Glomerular visceral epithelial cell (primary cell): ENCODE measurements around the gene AGAP5.
"Not testable (repeated sequence)": the region's sequence is repeated elsewhere in the genome, so short reads cannot be mapped to it uniquely, and the experiment has no call there.

Experiments
- DNase-seq: peaks from one replicate; pipeline ENCODE4 v3.0.0-alpha.2; 2016; ENCODE audit errors: extremely low spot score

AGAP5 gene

DNA sequence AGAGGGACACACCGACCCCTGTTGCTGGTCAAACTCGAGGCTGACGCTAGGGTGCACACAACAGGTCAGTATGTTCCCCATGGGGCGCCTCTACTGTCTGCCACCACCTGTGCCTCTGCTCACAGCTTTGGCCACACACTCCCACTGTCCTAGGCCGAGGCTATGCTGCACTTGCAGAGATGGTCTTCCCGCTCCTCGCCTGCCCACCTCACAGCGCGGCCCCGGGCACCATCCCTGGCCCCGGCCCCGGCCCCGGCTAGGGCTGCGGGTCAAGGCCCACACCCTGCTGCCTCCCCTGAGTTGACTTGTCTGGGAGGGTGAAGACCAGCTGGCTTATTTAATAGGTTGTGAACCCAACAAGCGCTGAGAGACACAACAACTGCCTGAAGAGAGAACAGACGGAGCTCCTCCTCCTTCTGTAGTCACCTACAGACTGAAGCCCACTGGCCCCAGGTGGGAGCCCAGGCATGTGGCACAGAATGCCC, at the start of gene AGAP5:
Gene AGAP5 (minus strand): TSS at position 435 of the 485 bp plus-strand sequence. CDS start 354 bp downstream, at position 81.
- DNase-seq: not testable (repeated sequence)

DNA sequence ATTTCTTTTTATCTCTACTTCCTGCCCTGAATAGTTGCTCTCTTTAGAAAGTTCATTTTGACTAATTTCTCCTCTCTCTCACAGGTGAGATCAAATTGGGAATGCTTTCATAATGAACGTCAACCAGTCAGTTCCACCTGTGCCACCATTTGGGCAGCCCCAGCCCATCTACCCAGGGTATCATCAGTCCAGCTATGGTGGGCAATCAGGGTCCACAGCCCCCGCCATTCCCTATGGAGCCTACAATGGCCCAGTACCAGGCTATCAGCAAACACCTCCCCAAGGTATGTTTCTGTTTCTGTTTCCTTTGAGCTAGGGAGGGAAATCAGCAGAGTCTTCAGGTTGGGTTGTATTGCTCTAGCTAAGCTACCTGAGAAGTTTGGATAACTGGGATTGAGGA, 48.8 kb upstream of the AGAP5 start:
- DNase-seq: no peak

DNA sequence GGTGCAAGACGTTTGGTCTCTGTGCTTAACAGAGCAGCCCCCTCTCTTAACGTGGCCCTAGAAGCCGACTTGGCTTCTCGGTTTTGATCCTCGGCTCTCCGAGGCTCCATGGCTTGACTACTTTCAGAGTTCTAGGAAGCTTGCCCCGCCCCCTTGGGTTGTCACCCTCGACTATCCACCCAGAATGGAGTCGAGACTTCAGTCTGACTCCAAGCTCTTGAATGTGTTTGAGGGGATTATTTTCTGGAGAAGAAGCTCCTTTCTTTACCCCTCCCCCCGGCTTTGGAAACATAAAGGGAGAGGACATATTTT, 46.7 kb upstream of the AGAP5 start:
- DNase-seq: peak; percentile 56

DNA sequence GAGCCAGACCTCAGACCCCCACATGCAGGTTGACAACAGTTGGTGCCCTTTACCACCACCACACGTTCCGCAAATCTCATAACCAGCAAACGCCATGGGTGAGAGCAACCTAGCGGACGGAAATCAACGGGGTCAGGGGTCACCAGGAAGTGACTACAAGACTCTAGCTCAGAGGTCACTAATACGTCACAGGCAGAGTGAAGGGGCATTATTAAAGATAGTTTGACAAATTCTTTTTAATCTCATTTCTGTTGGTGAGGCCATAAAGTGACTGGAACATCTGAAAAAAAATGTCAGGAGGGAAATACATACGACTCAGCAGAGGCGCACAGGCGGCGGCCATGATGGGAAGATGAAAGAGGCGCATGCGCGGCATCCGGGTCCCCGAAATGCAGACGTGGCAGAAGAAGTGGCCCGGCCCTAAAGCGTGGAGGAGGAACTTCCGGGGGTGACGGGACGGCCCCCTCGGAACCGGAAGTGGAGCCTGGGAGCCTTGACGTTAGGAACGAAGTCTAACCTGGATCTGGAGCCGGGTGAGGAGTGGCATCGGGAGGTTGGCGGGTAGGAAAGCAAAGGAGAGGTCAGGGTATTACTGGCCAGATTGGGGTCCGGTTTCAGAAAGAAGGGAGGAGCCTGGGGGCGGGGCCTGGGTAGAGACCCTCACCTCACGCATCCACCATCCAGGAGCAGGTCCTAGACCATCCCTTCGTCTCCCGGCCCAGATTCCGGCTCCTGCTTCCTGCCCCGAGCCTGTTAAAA, 46.2 kb upstream of the AGAP5 start, which contains the start of gene SEC24C:
Gene SEC24C (plus strand): TSS at position 468 of the 759 bp plus-strand sequence. CDS start 2,461 bp downstream, outside the sequence.
- DNase-seq: peak; percentile 96

DNA sequence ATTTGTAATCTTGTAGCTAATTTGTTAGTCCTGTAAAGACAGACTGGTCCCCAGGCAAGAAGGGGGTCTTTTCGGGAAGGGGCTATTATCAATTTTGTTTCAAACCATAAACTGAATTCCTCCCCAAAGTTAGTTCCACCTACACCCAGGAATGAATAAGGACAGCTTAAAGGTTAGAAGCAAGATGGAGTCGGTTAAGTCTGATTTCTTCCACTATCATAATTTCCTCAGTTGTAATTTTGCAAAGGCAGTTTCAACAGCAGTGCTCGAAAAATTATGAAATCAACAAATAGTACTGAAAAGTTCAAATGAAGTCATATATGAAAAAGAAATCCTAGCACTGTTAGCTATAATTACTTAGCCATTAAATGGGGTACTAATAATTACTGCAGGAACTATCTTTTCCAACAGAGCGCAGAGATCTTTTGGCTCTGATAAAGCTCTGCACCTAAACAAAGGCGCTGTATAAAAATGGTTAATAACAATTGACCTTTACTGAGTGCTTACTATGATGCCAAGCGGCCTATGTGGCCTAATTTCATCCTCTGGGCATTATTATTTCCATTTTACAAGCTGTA, 45.5 kb upstream of the AGAP5 start:
- no peak for DNase-seq

DNA sequence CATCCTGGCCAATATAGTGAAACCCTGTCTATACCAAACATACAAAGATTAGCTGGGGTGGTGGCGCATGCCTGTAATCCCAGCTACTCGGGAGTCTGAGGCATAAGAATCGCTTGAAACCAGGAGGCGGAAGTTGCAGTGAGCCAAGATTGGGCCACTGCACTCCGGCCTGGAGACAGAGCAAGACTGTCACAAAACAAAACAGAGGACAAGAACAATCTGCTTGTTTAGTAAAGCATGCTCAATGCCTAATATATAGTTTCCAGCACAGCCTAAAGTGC, 44.5 kb upstream of the AGAP5 start:
- DNase-seq: no peak

DNA sequence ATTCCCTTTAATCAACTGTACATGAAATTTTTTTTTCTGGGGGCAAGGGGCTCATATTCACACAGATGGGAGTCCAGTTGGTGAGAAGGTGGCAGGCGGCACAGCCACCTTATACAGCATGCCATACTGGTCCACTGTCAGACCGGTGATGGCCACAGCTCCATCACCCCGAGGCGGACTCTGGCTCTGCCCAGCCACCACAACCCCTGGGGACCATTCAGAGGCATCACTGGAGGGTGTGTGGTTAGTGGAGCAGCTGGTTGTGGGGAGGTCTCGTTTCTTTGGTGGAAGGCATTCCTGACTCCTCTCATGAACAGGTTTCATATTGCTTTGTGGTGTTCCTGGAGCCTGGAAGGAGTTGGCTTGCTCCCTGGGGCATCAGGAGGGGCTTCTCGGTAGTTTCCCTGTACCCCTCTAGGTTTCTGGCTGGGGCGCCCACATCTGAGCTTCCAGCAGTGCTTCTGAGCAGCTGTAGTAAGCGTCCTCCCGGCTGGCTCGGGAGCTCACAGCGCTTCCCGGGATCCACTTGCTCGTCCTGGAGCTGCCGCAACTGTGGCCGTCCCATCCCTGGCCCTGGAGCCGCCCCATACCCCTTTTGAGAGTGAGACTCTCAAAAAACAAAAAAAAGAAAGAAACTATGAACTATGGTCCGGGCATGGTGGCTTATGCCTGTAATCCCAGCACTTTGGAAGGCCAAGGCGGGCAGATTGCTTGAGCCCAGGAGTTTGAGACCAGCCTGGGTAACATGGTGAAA, 42.8 kb upstream of the AGAP5 start:
- not testable (repeated sequence) for DNase-seq

DNA sequence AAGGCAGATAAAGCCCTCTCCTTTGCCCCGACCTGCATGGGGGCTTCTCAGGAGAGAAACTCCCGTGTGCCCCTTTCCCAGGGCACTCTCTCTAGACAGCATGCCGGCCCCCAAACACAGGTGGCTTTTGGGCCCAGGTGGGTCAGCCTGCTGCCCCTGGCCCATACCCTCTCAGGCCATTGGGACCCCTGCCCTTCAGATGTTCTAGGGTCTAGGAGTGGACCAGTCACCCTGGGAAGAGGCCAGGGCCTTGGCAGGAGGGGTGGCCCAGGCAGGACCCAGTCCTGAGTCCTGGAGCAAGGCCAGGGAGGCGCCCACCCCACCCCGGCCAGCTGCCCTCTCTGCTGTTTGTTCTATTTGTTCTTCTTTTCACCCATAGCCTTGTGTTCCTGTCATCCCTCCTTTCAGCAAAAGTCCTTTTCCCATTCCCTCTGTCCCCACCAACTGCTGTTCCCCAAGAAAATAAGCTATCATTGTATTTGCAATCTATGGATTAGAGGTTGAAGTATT, 36.9 kb upstream of the AGAP5 start:
- DNase-seq: no peak

DNA sequence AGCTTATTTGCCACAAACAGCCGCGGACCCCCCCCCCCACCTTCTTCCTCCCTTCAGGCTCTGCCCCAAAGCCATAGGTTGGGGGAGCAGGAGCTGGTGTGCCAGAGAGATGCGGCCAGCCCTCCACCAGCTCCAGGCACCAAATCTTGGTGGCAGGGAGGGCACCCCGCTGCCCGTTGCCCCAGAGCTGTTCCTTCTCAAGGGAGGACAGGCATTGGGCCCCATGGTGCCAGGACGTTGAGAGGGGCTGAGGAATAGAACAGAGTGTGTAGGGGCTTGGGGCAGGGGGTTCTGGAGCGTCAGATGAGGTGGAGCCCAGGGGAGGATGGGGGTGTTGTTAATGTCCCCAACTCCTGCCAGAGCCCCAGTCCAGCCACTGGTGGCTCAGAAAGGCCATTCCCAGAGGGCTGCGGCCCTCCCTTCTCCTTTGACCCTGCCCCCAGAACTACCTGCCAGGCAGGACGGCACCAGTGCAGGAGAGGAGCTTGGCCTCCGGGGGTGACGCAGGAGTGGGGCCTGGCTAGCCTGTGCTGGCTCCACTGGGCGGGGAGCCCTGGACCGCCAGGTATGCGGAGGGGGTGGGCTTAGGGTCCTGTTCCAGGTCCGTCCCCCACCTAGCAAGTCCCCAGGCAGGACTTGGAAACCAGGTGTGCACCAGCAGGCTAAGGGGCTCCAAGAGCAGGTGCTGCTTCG, 36.3 kb upstream of the AGAP5 start:
- no peak for DNase-seq

DNA sequence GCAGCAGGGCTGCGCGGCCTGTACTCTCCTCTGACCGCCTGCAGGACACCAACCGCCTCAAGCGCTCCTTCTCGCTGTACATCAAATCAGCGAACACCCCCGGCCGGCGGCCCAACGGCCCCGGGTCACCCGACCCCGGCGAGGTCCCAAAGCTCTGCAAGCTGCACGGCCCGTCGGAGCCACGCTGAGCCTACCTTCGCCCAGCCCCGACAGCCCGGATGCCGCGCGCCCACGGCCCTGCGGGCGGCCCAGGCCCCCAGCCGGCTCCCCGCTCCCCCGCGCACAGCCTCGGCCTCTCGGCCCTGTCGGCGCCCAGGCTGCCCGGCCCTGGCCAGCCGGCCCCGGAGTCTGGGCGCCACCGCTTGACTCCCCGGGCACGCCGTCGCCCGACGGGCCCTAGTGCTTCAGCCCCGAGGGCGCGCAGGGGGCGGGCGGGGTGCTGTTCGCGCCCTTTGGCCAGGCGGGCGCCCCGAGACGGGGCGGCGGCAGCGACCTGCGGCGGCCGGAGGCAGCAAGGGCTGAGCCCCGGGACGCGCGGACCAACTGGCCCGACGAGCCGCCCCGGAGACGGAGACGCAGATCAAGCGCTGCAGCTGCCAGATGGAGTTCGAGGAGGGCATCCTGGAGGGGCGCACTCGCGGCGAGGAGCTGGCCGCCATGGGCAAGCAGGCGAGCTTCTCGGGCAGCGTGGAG, 35.2 kb upstream of the AGAP5 start:
- no peak for DNase-seq

DNA sequence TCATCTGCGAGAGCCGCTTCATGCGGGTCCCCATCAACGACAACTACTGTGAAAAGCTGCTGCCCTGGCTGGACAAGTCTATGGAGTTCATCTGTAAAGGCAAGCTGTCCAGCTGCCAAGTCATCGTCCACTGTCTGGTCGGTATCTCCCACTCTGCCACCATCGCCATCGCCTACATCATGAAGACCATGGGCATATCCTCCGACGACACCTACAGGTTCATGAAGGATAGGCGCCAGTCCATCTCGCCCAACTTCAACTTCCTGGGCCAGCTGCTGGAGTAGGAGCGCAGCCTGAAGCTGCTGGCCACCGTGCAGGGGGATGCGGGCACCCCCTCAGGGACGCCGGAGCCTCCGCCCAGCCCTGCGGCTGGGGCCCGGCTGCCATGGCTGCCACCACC, 34.5 kb upstream of the AGAP5 start:
- DNase-seq: no peak

DNA sequence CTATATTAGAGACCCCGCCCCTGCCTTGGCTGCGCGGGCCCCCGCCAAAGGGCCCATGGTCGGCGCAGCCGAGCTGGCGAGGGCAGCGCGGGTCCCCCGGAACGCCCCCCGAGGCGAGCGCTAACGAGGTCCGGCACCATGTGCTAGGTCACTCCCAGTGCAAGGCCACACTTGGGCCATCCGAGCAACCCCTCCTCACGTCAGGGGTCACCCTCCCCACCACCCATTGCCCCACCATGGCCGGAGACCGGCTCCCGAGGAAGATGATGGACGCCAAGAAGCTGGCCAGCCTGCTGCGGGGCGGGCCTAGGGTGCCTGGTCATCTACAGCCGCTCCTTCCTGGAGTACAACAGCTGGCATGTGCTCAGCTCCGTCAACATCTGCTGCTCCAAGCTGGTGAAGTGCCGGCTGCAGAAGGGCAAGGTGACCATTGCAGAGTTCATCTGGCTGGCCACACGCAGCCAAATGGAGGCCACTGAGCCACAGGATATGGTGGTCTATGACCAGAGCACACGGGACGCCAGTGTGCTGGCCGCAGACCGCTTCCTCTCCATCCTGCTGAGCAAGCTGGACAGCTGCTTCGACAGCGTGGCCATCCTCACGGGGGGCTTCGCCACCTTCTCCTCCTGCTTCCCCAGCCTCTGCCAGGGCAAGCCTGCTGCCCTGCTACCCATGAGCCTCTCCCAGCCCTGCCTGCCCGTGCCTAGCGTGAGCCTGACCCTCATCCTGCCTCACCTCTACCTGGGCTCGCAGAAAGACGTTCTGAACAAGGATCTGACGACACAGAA, 33.9 kb upstream of the AGAP5 start:
- DNase-seq: no peak

DNA sequence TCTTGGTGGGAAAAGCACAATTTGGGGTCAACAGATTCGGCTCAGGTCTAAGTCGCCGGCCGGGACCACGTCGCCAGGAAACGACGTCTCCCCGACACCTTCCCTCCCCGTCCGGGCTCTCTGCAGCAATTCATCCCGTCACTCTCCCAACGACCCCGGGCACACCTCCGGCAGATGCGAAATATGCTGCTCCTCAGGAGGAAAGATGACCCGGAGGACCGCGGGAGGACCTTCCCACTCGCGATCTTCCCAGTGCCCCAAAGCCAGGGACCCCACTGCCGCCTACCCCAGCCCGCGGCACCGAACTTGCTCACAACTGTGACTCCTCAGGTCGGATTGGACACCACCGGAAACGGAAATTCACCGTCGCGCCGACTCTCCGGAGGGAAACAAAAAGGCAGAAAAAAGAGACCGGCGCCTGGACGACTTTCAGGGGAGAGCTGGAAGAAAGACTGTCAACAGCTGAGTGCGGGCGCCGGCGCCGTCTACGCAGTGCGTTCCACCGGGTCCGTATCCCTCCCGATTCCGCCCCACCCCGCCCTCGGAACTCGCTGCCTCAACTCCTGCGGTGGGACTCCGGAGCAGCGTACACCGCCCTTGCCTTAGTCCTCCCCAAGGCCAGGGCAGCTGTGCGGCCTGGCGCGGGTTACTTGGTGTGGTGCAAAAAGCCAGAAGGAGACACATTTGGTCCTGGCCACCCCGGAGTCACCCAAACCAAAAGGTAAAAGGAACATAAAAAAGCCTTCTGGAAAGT, 32.4 kb upstream of the AGAP5 start:
- peak; percentile 90 for DNase-seq

DNA sequence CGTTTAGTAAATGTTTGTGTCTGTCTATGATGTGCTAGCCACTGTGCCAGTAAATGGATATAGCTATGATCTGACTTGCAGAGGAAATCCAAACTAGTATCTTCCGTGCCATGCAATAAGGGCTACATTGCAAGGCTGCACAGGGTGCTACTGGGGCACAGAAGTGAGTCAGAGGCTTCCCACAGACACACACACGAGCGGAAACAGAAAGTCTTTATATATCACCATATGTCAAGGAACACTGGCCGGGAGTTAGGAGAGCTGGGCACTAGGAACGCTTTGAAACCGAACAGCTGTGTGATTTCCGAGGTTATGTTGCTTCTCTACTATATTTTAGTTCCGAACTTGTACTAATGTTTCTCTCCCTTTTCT, 31.9 kb upstream of the AGAP5 start:
- DNase-seq: peak; percentile 51

DNA sequence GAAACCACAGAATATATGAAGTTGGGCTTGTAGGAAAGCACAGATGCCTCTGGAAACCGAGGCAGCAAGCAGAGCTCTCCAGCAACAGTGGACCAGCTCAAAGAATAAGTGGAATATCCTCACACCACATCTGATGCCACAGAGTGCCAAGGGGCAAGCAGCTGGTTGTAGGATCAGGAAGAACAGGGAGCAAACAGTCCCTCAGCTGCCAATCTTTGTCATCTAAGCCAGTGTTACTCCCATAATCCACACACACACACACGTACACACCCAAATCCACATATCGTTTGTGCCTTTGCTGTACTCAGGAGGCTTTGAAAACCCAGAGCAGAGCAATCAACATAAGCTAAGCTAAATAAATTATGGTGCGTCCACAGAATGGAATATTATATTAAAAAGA, 25.6 kb upstream of the AGAP5 start:
- no peak for DNase-seq

DNA sequence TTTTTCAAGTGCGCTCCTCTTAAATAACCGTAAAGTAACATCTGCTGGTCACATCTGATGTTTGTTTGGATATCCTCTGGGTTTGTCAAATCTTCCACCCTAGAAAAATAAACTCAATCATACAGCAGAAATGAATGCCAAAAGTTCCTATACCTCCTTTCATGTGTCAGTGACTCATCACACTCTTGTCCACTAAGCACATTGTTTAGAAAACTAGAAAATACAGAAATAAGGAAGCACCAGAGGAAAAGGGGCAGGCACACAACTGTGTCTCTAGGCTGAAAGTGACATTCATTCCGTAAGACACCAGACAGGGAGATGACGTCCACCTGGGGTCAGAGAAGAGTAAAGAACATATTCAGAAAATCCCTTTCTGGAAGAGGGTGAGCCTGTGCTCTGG, 22.7 kb upstream of the AGAP5 start:
- not testable (repeated sequence) for DNase-seq

DNA sequence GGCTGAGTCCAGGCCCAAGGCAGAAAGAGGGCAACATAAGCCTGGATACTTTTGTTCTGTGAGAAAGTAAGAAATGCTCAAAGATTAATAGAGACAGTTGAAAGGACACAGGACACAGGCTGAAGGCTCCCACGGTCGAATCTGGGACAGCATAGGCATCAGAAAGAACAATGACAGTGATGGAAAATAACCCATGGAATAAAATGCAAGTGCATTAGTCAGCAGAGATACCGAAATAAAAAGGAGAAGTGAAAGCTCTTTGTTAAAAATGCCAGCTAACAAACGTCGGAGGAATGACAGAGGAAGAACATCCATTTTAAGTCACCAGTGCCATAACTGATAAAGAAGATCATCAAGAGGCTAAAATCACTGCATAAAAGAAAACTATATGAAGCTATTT, 19.6 kb upstream of the AGAP5 start:
- DNase-seq: no peak

DNA sequence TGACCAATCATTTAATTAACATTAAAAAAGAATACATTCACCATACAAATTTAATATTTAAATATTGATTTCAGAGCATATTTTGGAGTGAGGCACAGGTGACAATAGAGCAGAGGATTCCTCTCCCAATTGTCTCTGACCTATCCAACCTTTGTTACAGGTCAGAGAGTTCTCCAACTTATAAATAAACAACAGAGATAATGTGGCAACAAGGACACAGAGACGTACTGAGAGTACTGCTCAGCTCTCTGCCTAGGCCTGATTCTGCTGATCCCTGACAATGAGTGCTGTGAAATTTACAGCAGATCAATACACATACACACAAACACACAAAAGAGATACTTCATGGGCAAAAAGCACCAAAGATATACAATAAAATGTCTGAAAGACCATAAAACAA, 18.3 kb upstream of the AGAP5 start:
- no peak for DNase-seq

DNA sequence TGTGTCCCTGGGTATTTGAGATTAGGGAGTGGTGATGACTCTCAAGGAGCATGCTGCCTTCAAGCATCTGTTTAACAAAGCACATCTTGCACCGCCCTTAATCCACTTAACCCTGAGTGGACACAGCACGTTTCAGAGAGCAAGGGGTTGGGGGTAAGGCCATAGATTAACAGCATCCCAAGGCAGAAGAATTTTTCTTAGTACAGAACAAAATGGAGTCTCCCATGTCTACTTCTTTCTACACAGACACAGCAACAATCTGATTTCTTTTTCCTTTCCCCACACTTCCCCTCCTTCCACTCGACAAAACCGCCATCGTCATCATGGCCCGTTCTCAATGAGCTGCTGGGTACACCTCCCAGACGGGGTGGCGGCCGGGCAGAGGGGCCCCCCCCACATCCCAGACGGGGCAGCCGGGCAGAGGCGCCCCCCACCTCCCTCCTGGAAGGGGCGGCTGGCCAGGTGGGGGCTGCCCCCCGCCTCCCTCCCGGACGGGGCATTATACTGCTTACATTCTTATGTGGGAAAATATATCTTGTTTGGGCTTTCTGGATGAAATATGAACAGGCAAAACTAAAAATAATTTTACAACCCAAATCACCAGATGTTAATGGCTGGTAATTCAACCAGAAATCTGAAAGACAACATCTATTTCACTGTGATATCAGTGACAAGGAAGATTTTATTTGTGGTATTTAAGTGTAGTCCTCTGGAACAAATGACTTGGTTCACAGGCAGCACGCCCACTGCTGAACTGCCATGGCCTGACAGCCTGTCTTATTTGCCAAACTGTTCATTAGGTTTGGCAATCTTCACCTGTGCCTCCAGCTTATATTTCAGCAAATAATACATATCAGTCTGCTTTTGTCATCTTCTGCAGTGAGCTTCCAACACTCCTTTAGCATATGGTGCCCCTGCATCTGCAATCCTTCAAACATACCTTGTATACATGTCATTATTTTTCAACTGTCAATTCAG, 17.6 kb upstream of the AGAP5 start:
- DNase-seq: not testable (repeated sequence)
